PFSK-1 (cell line): ENCODE results near the gene DENND2A. TPM values are rescaled to one million over a fixed set of nuclear protein-coding genes. Genes with fewer than 3 reads are reported as not detected.

ENCODE experiments used
- FOXP2 ChIP-seq: optimal IDR thresholded peaks from 2 replicates; pipeline ENCODE3; 2011; ENCODE audit warnings: borderline replicate concordance, control low read depth, inconsistent platforms; ENCODE audit not compliant: insufficient read depth; ENCODE audit errors: extremely low read length, extremely low read depth
- POLR2AphosphoS5 ChIP-seq: IDR thresholded peaks from 2 replicates; pipeline ENCODE4 v1.6.1; 2012; ENCODE audit warnings: low read depth, mild to moderate bottlenecking, control low read depth, low read length, moderate library complexity
- SIN3A ChIP-seq: IDR thresholded peaks from 2 replicates; pipeline ENCODE4 v1.6.1; 2012; ENCODE audit warnings: mild to moderate bottlenecking, low read length, moderate library complexity, borderline replicate concordance; ENCODE audit not compliant: insufficient read depth
- TAF1 ChIP-seq: IDR thresholded peaks from 2 replicates; pipeline ENCODE4 v1.6.1; 2012; ENCODE audit warnings: low read length, control low read depth, borderline replicate concordance; ENCODE audit not compliant: insufficient read depth
- polyA plus RNA-seq: library from polyadenylated mRNA; unstranded; fragments of >200 nt; gene quantifications from one replicate; pipeline ENCODE4 v1.2.1, GENCODE V29; 2012; ENCODE audit warnings: low read depth, missing spikeins; ENCODE audit not compliant: insufficient read length
- TF ChIP-seq, protein P1 (sequence below), 2 experiments: IDR thresholded peaks; 2 replicates each; pipeline versions ENCODE4 v1.6.1 to v1.8.0; 2011 to 2012; ENCODE audit warnings: low read depth in 2 of 2, low read length in 2 of 2, control low read depth in 1 of 2, inconsistent platforms in 1 of 2, mild to moderate bottlenecking in 1 of 2, moderate library complexity in 1 of 2; ENCODE audit not compliant: insufficient read depth in 1 of 2

Gene DENND2A, protein sequence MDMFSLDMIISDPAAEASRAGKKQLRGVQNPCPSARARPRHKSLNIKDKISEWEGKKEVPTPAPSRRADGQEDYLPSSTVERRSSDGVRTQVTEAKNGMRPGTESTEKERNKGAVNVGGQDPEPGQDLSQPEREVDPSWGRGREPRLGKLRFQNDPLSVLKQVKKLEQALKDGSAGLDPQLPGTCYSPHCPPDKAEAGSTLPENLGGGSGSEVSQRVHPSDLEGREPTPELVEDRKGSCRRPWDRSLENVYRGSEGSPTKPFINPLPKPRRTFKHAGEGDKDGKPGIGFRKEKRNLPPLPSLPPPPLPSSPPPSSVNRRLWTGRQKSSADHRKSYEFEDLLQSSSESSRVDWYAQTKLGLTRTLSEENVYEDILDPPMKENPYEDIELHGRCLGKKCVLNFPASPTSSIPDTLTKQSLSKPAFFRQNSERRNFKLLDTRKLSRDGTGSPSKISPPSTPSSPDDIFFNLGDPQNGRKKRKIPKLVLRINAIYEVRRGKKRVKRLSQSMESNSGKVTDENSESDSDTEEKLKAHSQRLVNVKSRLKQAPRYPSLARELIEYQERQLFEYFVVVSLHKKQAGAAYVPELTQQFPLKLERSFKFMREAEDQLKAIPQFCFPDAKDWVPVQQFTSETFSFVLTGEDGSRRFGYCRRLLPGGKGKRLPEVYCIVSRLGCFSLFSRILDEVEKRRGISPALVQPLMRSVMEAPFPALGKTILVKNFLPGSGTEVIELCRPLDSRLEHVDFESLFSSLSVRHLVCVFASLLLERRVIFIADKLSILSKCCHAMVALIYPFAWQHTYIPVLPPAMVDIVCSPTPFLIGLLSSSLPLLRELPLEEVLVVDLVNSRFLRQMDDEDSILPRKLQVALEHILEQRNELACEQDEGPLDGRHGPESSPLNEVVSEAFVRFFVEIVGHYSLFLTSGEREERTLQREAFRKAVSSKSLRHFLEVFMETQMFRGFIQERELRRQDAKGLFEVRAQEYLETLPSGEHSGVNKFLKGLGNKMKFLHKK
- polyA plus RNA-seq, result 14.3 TPM

DNA sequence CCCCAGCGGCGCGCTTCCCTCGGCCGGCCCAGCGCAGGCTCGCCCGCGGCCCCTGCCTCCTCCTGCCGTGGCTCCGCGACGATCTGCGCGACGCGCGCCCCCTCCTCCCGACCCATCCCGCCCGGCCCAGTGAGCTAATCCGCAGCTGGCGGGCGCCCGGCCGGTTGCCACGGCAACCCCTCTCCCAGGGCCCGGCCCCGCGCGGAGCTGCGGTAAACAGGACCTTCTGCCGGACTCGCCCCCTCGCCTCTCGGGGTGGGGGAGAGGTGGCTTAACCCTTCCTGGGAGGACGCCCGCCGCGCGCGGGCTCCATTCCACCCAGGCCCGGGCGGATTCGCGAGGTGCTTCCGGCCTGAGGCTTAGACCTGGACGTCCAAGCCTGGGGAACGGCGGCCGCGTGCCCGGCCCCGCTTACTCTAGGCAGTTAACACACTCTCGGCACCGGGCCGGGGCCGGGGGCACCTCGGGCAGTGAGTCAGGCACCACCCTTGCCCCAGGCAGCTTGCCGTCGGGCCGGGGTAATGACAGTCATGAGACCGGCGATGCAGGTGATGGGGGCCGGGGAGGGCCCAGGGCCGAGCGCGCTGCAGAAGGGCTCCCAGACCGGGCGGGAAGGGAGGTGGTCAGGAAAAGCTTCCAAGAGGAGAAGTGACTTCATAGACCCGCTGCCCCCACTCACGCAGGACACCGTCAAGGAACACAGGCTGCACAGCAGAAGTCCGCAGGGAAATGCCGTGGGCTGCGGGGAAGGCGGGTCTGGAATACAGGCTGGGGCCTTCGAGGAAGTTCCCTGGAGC is at the start of gene DENND2A:
Gene DENND2A, minus strand, starts transcription at position 87 of the 797 bp plus-strand sequence. CDS start 38,416 bp downstream, outside the sequence.
- TF ChIP-seq TAF1 (no peak), SIN3A (no peak), FOXP2 (no peak), POLR2AphosphoS5 (no peak)
- TF ChIP-seq, protein P1, sequence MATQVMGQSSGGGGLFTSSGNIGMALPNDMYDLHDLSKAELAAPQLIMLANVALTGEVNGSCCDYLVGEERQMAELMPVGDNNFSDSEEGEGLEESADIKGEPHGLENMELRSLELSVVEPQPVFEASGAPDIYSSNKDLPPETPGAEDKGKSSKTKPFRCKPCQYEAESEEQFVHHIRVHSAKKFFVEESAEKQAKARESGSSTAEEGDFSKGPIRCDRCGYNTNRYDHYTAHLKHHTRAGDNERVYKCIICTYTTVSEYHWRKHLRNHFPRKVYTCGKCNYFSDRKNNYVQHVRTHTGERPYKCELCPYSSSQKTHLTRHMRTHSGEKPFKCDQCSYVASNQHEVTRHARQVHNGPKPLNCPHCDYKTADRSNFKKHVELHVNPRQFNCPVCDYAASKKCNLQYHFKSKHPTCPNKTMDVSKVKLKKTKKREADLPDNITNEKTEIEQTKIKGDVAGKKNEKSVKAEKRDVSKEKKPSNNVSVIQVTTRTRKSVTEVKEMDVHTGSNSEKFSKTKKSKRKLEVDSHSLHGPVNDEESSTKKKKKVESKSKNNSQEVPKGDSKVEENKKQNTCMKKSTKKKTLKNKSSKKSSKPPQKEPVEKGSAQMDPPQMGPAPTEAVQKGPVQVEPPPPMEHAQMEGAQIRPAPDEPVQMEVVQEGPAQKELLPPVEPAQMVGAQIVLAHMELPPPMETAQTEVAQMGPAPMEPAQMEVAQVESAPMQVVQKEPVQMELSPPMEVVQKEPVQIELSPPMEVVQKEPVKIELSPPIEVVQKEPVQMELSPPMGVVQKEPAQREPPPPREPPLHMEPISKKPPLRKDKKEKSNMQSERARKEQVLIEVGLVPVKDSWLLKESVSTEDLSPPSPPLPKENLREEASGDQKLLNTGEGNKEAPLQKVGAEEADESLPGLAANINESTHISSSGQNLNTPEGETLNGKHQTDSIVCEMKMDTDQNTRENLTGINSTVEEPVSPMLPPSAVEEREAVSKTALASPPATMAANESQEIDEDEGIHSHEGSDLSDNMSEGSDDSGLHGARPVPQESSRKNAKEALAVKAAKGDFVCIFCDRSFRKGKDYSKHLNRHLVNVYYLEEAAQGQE (IDR thresholded peaks at IDR 0.05; ENCODE audit: insufficient read depth in 1 of 2, low read depth in 2 of 2, low read length in 2 of 2), result no peak

DNA sequence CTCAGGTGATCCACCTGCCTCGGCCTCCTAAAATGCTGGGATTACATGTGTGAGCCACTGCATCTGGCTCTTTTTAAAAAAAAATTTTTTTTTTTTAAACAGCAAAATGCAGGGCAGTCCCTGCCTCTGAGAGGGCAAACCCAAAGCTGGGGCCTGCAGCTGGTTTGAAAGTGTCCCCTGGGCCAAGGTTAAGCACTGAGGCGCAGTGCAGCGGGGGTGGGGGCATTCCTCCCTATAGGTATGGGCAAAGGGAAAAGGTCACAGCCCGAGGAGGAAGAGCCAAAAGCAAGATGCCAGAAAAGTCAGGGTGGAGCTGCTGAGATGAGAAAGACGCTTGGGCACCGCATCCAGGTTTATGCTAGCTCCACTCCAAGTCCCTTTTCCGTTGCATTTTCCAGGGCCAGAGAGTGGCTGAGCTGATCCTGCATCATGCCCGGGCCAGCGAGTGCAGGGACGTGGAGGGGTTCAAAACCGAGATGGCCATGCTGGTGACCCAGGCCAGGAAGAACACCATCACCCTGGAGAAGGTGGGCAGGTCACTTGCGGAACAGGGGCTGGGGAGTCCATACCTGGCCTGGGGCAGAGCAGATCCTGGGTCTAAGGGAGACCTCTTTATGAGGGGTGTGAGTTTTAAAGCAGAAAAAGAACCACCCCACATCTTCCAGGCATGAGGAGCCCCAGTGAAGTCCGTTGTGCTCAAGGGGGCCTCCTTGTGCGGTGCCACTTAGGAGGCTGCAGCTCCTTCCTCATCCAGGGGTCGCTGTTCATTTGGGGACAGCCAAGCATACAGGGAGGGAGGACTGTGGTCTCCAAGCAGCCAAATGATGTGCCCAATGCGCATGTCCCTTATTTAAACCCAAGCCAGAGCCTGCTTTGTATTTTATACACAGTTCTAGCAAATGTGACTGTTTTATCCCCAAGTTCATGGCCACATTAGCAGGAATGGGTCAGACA is 48.9 kb upstream of the DENND2A start:
- no peak for TF ChIP-seq FOXP2
- TF ChIP-seq, protein P1 (IDR thresholded peaks at IDR 0.05; ENCODE audit: insufficient read depth in 1 of 2, low read depth in 2 of 2, low read length in 2 of 2), result no peak

DNA sequence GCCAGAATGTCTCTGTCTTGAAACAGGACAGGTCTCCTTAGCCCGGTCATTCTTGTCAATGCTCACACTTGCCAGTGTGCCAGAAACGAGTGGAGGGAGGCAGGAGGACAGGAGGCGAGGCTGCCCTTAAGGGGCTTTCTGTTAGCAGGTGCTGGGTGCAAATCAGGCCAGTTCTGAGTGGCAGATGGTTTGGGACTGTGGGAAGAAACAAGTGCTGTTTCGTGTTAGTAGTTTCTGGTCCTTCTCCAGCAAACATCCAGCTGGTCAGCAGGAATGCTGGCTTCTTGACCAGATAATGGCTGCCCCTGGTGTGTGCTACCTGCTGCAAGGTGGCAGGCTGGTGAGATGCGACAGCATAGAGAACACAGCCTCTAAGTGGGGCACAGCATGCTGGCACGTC is 47.7 kb upstream of the DENND2A start:
- TF ChIP-seq SIN3A (no peak), FOXP2 (no peak), POLR2AphosphoS5 (no peak), TAF1 (no peak)

DNA sequence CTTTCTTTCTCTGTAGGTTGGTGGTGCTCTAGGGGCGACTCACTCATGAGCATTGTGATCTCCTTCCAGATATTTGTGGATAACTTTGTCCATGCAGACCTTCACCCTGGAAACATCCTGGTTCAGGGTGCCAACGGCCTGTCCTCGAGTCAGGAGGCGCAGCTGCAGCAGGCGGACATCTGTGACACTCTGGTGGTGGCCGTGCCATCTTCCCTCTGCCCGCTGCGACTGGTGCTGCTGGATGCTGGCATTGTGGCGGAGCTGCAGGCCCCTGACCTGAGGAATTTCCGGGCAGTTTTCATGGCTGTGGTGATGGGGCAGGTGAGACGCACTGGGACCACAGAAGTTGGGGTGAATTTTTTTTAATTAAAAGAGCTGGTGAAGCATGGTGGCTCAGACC is 46.3 kb upstream of the DENND2A start:
- TF ChIP-seq TAF1, result no peak
- TF ChIP-seq, protein P1 (IDR thresholded peaks at IDR 0.05; ENCODE audit: insufficient read depth in 1 of 2, low read depth in 2 of 2, low read length in 2 of 2), result no peak
- TF ChIP-seq SIN3A, result no peak
- TF ChIP-seq FOXP2, result no peak
- no peak for TF ChIP-seq POLR2AphosphoS5
